ENCODE results near the gene TPSAB1. TPM values are rescaled to one million over a fixed set of nuclear protein-coding genes. Genes with fewer than 3 reads are reported as not detected.
"Not testable (repeated sequence)": the region's sequence is repeated elsewhere in the genome, so short reads cannot be mapped to it uniquely, and the experiment has no call there.

TPSAB1 gene
- total RNA-seq, 1 experiment from 2014 or later = not detected

DNA sequence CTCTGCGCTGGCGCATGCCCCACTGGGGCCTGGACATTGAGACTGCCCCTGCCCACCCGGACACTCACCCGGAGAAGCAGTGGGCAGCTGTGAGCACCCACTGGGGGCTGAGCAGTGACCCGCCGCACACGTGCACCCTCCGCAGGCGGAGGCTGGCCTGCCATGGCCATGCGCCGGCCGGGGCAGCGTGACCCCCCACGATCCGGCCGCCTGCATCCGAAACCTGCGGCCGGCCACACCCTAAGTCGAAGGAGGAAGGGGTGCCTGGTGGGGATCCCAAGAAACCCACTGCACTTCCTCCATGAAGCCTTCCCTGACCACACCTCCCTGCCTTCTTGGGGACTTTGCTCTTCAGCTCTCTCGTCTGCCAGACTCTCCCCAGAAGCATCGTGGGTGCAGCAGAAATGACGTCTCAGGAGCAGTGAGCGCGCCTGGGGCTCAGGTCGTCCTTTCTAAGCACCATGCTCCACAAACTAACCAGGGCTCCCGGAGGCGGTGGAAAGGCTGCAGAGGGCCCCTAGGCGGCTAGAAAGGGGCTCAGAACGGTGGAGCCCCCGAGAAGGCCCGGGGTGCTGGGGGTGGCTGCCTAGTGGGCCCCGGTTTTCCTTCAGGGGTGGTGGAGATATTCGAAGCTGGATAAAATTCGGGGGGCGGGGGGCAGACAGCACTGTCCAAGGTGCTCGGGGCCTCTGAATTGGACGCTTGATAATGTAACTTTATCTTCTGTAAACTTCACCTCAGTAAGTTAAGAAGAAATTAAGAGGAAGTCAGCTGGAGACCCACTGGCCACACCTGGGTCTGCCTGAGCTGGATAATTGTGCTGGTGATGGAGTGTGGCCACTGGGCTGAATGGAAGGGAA is 16.9 kb upstream of the TPSAB1 start:
- no peak for DNase-seq (ENCODE audit: low read depth)

GRCh38 chr16:1224558-1224957 is 15.9 kb upstream of the TPSAB1 start:
- DNase-seq (ENCODE audit: low read depth) = no peak

- no peak for DNase-seq (ENCODE audit: low read depth)
These were observed 15.5 kb upstream of the TPSAB1 start, which contains the start of gene TPSG1 for GRCh38 chr16:1225051-1225451. Gene TPSG1 (minus strand): TSS chr16:1225268. CDS start chr16:1225252, 16 bp downstream.

- peak; percentile 46 for DNase-seq (ENCODE audit: low read depth)
These were observed 14.7 kb upstream of the TPSAB1 start for GRCh38 chr16:1225728-1226311.

DNA sequence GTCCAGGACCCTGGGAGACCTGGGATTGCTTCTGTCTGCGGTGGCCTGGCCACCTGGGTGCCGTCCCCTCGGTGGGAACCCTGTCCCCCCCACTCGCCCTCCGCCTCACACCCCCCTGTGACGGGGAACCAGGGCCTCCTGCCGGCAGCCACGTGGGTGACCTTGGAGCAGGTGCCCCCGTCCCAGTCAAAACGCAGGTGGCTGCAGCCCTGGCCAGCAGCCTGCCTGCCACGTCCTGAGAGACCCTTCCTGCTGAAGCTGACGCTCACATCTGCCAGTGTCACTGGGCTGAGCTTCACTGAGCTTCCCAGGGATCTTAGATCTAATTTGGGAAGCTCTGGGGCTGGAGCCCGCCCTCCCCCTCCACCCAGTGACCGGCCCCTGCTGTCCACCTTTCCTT is 13.8 kb upstream of the TPSAB1 start:
- DNase-seq (ENCODE audit: low read depth) = not testable (repeated sequence)

- not testable (repeated sequence) for DNase-seq (ENCODE audit: low read depth)
These were observed 12.3 kb upstream of the TPSAB1 start for GRCh38 chr16:1228227-1228626.

- not testable (repeated sequence) for DNase-seq (ENCODE audit: low read depth)
These were observed 11.0 kb upstream of the TPSAB1 start for GRCh38 chr16:1229476-1229875.

- DNase-seq (ENCODE audit: low read depth) = not testable (repeated sequence)
These were observed 10.4 kb upstream of the TPSAB1 start, which contains the start of gene TPSB2 for GRCh38 chr16:1230084-1230470. Gene TPSB2 (minus strand): TSS chr16:1230184. CDS start chr16:1229951, 233 bp downstream.

- not testable (repeated sequence) for DNase-seq (ENCODE audit: low read depth)
These were observed 9.9 kb upstream of the TPSAB1 start for GRCh38 chr16:1230471-1231212.

DNA sequence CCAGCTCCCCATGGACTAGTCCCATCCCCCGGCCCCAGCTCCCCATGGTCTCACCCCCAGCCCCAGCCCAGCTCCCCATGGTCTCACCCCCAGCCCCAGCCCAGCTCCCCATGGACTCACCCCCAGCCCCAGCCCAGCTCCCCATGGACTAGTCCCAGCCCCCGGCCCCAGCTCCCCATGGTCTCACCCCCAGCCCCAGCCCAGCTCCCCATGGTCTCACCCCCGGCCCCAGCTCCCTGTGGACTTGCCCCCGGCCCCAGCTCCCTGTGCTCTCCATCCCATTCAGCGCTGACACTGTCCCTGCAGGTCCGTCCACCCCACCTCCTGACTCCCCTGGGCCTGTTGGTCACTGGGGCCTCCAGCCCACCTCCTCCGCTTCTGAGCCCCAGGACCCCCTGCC is 9.2 kb upstream of the TPSAB1 start:
- DNase-seq (ENCODE audit: low read depth) = not testable (repeated sequence)

- DNase-seq (ENCODE audit: low read depth) = not testable (repeated sequence)
These were observed 8.3 kb upstream of the TPSAB1 start for GRCh38 chr16:1232049-1232748.

DNA sequence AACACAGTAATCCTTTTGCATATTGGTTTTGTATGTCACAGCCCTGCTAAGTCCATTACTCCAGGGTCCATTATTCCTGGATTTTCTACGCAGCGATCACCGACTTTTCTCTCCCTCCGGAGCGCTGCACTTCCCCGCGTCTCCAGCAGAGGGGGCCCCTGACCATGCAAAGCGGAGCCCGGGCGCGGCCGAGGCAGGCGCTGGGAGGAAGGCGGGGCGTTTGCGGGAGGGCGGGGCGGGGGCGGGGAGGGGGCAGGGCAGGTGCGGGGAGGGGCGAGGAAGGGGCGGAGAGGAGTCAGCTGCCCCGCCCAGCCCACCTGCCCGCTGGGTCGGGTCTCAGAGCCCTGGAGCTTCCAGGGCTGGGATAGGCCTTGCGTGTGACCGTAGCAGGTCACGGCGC is 3.8 kb upstream of the TPSAB1 start:
- DNase-seq (ENCODE audit: low read depth) = not testable (repeated sequence)

GRCh38 chr16:1237990-1238389 is 2.5 kb upstream of the TPSAB1 start:
- DNase-seq (ENCODE audit: low read depth) = no peak

GRCh38 chr16:1238909-1239308 is 1.6 kb upstream of the TPSAB1 start:
- DNase-seq (ENCODE audit: low read depth) = not testable (repeated sequence)

DNA sequence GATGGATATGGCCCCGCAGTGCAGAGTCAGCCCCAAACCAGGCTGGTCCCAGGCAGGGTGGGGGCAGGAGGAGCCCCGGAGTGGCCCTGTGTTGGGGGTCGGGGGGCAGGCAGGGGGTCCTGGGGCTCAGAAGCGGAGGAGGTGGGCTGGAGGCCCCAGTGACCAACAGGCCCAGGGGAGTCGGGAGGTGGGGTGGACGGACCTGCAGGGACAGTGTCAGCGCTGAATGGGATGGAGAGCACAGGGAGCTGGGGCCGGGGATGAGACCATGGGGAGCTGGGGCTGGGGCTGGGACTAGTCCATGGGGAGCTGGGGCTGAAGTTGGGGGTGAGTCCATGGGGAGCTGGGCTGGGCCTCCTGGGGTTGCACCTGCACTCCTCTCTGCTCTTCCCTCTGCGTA is 930 bp upstream of the TPSAB1 start:
- not testable (repeated sequence) for DNase-seq (ENCODE audit: low read depth)

- DNase-seq (ENCODE audit: low read depth) = not testable (repeated sequence)
These were observed 576 bp downstream of the TPSAB1 start for GRCh38 chr16:1241081-1241480.

DNA sequence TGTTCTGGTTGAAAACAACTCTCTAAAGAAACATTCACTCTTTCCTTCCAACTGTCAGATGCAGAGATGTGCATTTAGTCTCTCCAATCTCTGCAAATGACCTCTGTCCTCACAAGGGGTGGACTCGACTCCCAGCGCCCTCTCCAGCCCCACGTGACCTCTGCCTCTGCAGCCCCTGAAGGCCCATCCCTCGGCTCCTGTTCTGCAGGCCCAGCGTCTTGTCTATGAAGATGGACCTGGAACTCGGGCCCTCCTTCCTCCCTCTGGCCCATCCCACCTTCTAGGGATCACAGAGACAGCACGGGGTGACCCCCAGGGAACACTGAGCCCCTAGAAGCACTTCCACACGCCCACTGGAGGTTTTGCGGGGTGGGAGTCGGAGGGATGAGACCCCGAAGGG is 2.9 kb downstream of the TPSAB1 start:
- not testable (repeated sequence) for DNase-seq (ENCODE audit: low read depth)

- not testable (repeated sequence) for DNase-seq (ENCODE audit: low read depth)
These were observed 3.7 kb downstream of the TPSAB1 start for GRCh38 chr16:1243907-1244850.

DNA sequence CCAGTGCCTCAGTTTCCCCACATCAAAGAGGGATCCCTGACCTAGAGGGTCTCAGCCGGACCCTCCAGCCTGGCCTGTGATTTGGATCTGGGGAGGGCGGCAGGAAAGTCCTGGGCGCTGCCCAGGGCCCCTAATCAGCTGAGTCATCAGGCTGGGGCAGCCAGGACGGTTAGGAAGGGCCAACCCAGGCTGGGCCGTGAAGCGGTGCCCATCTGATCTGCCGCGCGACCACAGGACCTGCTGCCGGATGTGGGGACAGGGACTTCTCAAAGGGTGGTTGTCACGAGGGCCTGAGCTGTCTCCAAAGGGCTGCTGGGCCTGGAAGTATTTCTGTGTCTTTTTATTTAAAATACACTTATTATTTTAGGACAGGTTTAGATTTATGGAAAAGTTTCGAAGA is 4.4 kb downstream of the TPSAB1 start:
- DNase-seq (ENCODE audit: low read depth) = peak; percentile 49

DNA sequence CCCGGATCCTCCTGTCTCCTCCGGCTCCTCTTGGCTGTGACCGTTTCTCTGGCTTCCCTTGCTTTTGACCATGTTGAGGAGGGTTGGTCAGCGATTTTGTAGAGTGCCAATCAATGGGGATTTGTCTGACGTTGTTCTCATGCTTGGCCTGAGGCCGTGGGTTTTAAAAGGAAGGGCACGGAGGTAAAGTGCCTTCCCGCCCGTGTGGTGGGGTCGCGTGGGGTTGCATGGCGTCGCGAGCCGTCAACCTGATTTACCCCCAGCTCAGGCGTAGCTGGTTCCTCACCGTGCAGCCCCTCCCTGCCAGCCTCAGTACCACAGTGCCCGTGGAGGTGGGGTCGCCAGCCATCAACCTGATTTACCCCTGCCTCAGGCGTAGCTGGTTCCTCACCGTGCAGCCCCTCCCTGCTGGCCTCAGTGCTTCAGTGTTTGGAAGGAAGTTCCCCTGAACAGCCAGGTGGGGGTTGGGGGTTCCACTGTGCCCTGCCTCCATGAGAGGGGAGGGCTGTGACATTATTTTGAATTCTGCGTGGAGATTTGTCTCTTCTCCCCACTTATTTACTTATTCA is 5.0 kb downstream of the TPSAB1 start:
- DNase-seq (ENCODE audit: low read depth) = no peak

Data from Daoy (cell line).